Activated gamma-delta T cell treated with Interleukin-2 at 50 U/mL for 16 hours (primary cell): ENCODE results near the gene RMC1.
"Not testable (repeated sequence)": the region's sequence is repeated elsewhere in the genome, so short reads cannot be mapped to it uniquely, and the experiment has no call there.

Experiments used
- DNase-seq: peaks from one replicate; pipeline ENCODE4 v3.0.0-alpha.2; 2020

The RMC1 gene

DNA sequence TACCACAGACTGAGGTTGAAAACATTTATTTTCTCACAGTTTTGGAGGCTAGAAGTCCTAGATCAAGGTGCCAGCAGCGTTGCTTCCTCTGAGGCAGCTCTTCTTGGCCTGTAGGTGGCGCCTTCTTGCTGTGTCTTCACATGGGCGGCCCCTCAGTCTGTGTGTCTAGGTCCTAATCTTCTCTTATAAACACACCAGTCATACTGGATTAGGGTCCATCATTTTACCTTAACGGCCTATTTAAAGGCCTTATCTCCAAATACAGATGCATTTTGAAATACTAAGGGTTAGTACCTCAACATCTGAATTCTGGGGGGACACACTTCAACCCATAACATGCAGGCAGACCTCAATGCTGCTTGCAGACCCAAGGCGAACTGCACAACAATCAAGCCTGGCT, 4.4 kb upstream of the RMC1 start:
- DNase-seq = peak; percentile 75

DNA sequence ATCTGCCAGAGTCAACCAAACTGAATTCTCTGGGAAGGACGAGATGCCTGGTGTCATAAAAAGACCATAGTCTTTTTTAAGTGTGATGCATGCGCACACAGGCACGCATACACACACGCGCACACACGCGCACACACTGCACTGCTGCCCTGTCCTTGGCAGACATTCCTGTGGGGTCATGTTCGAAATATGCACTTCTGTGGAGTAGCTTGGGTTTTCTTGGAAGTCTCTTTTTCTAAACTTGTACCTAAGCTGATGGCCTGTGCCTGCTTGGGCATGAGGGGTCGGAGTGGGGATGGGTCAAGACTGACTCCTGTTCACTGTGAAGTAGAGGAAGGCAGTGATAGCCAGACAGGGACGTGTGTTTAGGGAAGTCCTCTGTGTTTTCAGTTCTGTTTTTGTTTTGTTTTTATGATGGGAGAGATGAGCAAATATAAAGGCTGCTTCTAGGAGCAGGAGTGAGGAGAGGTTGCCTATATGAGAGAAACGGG, 4.0 kb upstream of the RMC1 start:
- no peak for DNase-seq

DNA sequence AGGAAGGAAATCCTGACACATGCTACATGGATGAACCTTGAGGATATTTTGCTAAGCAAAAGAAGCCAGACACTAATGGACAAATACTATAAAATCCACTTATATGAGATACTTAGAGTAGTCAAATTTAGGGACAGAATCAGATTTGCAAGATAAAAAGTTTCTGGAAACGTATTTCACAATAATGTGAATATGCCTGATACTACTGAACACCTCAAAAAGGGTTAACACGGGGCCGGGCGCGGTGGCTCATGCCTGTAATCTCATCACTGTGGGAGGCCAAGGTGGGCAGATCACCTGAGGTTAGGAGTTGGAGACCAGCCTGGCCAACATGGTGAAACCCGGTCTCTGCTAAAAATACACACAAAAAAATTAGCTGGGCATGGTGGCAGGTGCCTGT, 1.7 kb upstream of the RMC1 start:
- no peak for DNase-seq

DNA sequence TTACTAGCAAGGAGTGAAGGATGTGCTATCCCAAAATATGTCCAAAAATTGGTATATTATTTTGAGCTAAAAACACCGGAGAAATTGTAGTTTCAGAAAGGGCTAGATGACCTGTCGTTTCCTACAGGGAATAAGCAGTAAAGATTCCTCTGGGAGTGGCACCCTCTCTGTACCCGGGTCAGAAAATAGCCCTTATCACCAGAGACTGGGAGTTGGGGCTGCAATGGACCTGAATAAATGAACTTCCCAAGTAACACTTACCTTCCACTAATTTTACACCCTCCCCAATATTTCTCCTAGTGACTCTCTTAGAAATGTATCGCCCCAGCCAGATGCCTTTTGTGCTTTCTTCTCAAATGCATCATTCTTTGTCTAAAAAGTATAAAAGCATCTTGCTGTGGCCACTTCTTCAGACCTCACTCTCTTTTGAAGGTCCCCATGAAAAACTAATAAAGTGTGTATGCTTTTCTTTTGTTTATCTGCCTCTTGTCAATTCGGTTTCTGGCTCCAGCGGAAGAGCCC, 734 bp upstream of the RMC1 start:
- DNase-seq = no peak

DNA sequence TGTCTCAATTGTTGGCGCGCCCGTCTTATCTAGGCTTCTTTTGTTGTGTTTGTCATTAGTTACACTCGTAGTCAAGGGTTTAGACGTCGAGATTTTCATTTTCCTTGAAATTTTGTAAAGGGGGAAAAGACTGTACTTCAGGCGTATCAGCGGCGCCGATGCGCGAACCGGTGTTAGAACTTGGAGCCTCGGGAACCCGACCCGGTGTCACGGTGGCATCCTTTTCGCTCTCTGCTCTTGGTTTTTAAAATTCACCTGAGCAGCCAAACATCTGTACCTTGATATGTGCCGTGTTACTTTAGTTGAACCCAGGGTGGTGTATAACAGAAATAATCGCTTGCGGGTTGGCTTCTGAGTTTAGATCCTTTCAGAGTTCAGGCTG, 643 bp downstream of the RMC1 start:
- DNase-seq = no peak

DNA sequence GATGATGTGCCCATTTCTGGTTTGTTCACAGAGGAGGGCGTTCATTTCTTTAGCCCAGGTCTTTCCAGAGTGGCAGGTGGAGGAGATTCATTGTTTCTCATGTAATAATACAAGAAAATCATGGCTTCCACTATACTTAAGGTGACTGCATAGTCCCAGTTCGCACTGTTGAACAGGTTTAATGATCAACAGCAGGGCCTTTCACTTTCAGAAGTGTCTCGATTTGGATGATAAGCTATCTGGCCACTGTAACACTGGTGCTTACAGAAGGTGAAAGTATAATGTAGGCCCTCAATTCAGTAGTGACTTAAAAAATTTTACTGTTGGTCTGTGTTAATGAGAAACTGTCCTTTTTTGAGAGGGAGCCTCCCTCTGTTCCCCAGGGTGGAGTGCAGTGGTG, 1.4 kb downstream of the RMC1 start:
- no peak for DNase-seq

DNA sequence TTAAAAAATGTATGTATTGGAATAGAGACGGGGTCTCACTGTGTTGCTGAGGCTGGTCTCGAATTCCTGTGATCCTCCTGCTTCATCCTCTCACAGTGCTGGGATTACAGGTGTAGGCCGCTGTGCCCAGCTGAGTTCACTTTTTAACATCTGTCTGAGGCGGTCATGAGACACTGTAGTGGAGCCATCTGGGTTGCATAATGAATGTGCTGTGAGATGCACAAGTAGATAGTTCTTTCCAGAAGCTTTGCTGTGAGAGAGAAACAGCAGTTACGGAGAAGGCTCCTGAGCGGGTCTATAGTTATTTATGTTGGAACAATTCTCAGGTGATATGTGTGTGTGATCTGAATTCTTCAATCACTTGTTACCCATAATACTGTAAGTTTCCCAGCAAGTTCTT, 3.1 kb downstream of the RMC1 start:
- no peak for DNase-seq

DNA sequence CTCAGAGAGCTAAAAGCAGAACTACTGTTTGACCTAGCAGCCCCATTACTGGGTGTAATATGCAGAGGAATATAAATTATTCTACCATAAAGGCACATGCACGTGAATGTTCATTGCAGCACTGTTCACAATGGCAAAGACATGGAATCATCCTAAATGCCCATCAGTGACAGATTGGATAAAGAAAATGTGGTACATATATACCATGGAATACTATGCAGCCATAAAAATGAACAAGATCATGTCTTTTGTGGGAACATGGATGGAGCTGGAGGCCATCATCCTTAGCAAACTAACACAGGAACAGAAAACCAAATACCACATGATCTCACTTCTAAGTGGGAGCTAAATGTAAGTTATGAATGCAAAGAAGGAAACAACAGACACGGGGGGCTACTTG, 7.6 kb downstream of the RMC1 start:
- DNase-seq = not testable (repeated sequence)

DNA sequence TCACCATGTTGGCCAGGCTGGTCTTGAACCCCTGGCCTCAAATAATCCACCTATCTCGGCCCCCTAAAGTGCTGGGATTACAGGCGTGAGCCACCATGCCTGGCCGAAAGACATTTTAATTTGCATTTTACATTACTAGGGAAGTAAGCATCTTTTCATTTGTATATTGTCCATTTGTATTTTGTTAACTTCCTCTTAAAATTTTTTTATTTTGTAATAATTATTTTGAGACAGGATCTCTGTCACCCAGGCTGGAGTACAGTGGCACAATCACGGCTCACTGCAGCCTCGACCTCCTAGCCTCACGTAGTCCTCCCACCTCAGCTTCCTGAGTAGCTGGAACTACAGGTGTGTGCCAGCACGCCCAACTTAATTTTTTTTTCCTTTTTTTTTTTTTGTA, 8.9 kb downstream of the RMC1 start:
- DNase-seq = not testable (repeated sequence)

DNA sequence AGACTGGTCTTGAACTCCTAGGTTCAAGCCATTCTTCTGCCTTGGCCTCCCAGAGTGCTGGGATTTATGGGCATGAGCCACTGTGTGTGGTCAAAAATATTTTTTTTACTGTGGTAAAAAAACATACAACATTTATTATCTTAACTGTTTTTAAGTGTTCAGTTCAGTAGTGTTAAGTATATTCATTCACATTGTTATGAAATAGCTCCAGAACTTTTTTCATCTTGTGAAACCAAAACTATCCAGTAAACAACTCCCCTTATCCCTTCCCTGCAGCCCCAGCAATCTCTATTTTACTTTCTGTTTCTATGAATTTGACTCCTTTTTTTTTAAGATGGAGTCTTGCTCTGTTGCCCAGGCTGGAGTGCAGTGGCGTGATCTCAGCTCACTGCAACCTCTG, 9.3 kb downstream of the RMC1 start:
- no peak for DNase-seq

DNA sequence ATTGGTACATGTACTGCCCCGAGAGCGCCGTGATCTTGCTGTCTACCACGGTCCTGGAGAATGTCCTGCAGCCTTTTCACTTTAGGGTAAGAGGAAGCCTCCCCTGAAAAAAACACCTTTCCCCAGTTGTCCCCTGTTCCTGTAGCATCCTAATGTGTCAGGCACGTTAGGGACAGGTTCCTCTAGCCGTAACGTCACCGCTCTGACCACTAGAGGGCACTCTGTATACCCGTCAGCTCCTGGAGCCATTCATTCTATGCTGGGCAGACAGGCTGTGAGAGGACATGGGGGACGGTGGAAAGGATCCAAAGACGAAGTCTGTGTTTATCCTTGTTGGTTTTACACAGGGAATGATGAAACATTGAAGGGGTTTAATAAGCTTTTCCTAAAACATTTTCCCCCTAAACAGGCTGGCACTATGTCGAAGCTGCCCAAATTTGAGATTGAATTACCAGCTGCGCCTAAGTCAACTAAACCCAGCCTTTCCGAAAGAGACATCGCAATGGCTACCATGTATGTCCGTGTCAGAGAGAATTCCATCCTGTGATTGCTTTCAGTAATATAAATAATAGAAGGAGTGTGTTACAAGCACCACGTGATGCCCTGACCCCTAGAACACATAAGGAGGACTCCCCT, 12.7 kb downstream of the RMC1 start:
- peak; percentile 76 for DNase-seq

DNA sequence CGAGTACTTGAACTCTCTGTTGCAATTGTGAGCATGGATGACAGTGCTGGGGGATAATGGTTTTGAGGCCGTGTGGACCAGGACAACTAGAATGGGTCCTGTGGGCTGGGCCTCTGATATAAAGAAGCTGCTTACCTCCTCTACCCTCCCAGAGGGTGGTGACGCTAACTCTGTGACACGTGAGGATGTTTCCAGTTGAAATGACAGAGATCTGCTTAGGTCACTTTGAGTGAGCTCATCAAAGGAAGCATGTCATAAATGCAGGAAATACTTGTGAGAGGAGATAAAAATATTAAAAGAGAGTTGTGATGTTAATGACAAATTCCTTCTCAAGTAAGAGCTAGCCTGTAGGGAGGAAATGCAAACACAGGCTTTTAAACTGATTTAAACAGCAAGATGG, 16.4 kb downstream of the RMC1 start:
- DNase-seq = no peak

DNA sequence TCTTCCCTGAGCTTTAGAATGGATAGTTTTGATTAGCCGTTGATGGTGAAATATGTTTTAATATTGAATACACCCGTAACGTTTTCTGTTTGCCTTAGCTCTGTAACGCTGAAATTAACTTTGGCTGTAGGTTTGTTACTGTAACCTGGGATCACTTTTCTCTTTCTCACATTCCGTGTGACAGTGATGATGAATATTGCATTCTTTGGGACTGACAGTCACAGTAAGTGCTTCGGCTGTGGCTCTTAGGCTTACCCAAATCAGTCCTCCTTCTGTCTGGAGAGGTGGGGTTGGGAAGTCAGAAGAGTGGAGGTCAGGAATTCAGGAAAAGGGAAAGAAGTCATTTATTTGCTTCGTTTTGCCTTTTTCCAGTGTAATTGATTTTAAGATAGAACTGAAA, 18.0 kb downstream of the RMC1 start:
- no peak for DNase-seq

DNA sequence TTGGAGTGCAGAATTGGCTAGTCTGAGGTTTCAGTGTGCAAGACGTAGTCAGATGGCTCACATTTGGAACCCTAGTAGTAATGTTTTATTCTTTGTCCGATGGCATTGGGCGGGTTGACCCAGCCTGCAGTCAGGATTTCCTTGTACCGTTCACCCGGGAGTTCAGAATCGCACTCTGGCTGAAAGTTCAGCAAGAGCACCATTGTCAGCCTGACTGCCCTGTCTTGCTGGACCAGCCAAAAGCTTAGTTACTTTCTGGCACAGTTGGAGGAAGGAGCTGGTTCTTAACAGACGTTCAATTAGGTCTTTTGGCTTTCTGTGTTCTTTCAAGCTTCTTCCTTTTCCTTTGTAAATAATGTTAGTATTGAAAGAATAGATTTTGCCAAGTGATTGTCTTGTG, 18.6 kb downstream of the RMC1 start:
- DNase-seq = no peak

DNA sequence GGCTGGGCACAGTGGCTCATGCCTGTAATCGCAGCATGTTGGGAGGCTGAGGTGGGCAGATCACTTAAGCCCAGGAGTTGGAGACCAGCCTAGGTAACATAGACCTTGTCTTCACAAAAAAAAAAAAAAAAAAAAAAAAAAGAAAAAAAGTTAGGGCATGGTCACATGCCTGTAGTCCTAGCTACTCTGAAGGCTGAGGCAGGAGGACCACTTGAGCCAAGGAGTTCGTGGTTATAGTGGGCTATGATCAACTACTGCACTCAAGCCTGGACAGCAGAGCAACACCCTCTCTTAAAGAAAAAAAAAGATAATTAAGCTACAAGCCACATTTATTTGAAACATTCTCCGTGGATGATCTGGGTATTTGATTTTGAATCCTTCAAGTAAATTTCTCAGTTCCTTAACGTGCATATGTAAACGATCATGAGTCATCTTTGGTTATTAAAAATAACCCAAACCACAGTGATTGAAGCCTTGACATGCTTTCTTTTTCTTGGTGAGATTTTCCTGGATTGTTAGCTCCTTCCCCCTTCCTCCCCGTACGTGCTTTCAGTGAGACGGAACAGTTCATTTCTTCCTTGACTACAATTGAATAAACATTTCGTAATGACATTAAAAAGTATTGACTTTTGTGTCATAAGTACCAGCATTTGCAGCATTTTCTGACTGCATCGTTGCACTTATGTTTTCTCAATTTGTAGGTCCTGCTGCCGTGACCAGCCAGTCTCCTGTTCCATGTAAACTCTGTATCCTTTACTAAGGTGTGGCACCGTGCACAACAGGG, 20.3 kb downstream of the RMC1 start:
- no peak for DNase-seq

DNA sequence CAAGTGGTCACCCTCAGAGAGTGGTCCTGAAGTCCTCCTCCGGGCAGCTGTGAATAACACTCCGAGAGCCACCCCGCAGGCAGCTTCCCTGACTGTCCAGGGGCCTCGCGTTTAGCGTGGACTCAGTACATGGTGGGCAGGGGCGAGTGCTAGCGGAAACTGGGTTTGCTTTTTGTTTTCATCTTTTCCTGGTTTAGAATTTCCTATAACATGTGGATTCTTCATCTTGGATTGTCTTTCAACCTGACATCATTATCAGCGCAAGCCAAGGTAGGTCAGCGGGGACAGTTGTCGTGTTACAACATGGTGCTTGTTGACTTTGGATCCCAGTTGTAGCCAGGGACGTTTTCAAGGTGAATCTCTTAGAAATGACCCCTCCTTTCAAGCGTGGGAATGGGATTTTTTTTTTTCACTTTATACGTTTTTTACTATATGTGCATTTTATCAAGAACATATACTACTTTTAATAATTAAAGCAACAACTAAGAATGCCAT, 20.9 kb downstream of the RMC1 start:
- DNase-seq = no peak

DNA sequence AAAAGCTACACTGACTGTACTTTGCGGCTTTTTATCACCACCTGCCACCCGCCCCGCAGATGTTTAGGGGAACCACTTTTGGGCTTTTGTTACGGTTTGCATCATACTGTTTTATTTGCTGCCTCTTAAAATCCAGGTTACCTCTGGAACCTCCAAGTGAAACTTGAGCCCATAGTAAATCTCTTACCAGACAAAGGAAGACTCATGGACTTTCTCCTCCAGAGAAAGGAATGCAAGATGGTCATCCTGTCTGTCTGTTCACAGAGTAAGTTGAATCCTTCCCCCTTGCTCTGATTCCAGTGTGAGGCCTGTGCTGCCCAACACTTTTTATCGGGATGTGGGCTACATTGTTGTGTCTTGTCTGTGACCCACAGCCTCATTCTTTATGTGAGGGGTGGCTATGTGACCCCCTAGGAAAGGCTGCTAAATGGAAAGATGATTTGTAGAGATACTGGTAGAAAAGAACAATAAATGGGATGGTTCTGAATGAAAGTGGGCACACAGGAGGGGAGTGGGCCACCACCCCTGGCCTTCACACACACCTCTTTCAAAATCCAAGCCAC, 23.3 kb downstream of the RMC1 start:
- DNase-seq = no peak

DNA sequence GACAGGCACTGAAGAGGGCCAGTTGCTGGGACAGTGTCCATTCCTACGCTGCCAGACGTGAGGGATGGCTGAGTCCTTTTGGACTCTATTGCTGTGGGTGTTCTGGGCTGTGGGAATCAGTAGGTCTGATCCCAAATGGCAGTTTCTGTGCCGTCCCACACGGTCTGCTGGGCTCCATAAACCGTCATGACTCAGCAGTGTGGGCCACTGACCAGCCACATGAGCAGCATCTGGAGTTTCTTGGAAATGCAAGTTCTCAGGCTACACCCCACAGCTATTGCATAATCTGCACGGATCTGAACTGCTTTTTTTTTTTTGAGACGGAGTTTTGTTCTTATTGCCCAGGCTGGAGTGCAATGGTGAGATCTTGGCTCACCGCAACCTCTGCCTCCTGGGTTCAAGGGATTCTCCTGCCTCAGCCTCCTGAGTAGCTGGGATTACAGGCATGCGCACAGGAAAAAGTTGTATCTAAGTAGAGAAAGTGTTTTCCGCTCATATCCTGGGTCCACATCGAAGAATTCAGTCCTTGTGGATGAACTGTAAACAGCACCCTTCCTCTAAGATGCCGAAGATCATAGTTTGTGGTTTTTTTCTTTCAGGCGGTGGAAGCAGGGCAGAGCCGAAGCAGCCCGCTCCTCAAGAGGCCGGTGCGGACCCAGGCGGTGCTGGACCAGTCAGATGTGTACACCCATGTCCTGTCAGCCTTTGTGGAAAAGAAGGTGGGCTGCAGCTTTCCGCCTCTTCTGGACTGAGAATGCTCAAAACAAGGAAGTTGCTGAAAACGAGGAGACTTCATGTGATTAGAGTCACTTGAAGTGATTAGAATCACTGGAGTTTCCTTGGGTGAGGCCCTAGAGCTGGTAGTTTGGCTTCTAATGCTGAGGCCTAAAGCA, 25.5 kb downstream of the RMC1 start:
- DNase-seq = no peak

DNA sequence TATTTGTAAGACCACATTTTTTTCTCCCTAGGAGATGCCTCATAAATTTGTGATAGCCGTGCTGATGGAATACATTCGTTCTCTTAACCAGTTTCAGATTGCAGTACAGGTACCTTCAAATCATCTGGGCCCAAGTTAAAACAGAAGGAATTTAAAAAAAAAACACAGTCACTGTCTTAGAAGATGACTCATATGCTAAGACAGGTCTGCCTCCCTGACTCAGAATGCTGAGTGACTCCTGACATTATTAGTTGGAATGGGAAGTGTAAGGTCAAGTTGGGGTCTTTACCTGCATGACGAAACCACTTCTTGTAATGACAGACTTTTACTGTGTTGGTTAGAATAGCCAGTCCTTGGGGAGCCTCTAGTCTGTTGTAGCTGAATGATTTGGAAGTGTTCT, 26.3 kb downstream of the RMC1 start:
- DNase-seq = no peak

DNA sequence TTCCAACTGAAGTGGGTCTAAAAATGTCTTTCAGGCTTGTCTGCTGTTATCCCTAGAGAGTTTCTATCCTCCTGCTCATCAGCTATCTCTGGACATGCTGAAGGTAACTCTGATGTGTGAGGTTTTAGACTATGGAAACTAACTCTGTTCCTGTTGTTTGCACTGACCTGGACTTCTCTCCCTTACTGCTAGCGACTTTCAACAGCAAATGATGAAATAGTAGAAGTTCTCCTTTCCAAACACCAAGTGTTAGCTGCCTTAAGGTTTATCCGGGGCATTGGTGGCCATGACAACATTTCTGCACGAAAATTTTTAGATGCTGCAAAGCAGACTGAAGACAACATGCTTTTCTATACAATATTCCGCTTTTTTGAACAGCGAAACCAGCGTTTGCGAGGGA, 26.9 kb downstream of the RMC1 start:
- no peak for DNase-seq

DNA sequence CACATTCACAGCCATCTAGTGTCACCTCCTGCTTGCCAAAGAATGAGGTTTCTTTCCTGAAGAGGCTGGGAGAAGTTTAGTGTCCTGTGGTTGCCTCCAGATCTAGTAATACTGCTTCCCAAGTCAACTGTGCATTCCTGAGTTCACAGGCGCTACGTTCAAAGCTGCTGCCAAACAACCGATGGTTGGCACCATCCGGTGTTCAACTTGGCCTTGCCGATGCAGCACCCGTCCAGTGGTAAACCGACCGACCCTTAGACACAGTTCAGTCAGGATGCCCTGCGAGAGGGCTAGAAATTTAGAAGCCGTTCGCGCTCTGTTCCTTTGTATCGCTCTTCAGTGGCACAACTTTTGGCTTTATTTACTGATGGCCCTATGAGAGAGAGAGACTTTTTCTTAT, 28.6 kb downstream of the RMC1 start:
- DNase-seq = no peak

DNA sequence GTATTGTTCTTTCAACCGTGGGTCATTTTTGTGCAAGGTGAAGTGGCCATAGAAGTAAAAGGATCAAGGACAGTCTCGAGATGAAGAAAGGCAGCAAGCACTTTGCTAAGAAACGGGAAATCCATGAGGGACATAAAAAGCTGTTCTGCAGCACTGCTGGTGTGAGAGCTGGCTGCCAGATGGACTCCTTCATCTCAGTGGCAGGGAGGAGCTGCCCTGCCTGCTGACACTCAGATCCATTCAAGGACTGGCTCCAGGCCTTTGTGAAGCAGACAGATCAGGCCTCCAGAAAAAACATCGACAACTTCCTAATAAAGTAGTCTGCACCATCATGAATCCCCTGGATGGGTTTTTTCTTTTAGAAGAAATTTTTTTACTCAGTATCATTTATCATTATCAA, 29.5 kb downstream of the RMC1 start:
- no peak for DNase-seq

DNA sequence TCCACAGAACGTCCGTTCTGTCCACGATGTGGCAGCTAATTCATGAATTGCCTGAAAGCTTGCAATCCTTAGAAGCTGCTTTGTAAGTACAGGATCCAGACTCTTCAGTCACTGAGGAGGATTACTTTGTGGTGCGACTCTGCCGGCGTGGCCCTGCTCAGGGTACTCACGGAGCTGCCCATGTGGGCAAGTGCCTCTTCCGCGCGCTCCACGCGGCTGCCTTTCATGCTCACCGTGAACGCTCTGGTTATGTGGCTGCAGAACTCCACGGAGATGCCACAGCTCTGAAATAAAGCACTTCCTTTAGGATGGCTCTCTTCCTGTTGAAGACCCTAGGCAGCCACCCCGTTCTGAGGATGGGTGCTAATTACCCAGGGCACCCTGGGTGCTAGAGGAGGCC, 31.0 kb downstream of the RMC1 start:
- DNase-seq = no peak
